Esophagus squamous epithelium (tissue), 5 donors: ENCODE measurements around the gene STAT5B. TPM values are rescaled to one million over a fixed set of nuclear protein-coding genes. Genes with fewer than 3 reads are reported as not detected.
A peak's percentile ranks its signal among the peaks of the same experiment; 100 is the strongest.

Experiments
- DNase-seq: peaks from one replicate; lab custom pipeline; 2025; lab: John Stamatoyannopoulos, UW
- H3K27ac ChIP-seq, 4 donors: fragments of 200-600 bp; sonication (generic); one replicate each; pipeline ENCODE4 v1.5.1; 2016 to 2019; ENCODE audit warnings: mild to moderate bottlenecking in 1 of 4
- H3K27me3 ChIP-seq, 4 donors: fragments of 200-600 bp; sonication (generic); 1 replicate in 3 of 4; 2 replicates in 1 of 4; pipeline versions ENCODE4 v1.5.1 to v1.6.0; 2017 to 2021; ENCODE audit warnings: antibody characterized with exemption in 1 of 4
- H3K36me3 ChIP-seq, 3 donors: fragments of 200-600 bp; sonication (generic); one replicate each; pipeline ENCODE4 v1.5.1; 2016 to 2019
- H3K4me1 ChIP-seq, 3 donors: fragments of 200-600 bp; sonication (generic); one replicate each; pipeline ENCODE4 v1.5.1; 2017 to 2019
- H3K4me3 ChIP-seq, 4 donors: fragments of 200-600 bp; sonication (generic); 1 replicate in 3 of 4; 2 replicates in 1 of 4; pipeline ENCODE4 v1.5.1; 2016 to 2019; ENCODE audit warnings: mild to moderate bottlenecking in 2 of 4, moderate library complexity in 1 of 4
- H3K9me3 ChIP-seq, 3 donors: fragments of 200-600 bp; sonication (generic); one replicate each; pipeline ENCODE4 v1.5.1; 2016 to 2019
- POLR2A ChIP-seq, 4 donors: fragments of 450-650 bp; IDR thresholded peaks; one replicate each; pipeline ENCODE4 v1.6.1; 2017; ENCODE audit warnings: antibody characterized with exemption in 4 of 4, mild to moderate bottlenecking in 4 of 4, moderate library complexity in 3 of 4
- WGBS, 2 donors: methylation state at CpG; one replicate each; pipeline ENCODE4 v1.1.5; 2018; 5-methylcytosine and 5-hydroxymethylcytosine counted together
- intact Hi-C: fragments of 100-400 bp; cut with DNase I; formaldehyde crosslinking; loops from one replicate; pipeline ENCODE4 v1.15.0; 2022
- total RNA-seq, 4 donors: library from RNA; depleted of rRNA; stranded (reverse); fragments of >200 nt; gene quantifications; one replicate each; pipeline ENCODE4 v1.1.0, GENCODE V29; 2016
- TF ChIP-seq, protein P1 (sequence below), 6 experiments: fragments of 450-650 bp in 4 of 6; fragments of 200-600 bp in 2 of 6; sonication (generic) in 2 of 6; IDR thresholded peaks; one replicate each; pipeline ENCODE4 v1.5.1; 2016 to 2019; ENCODE audit warnings: antibody characterized with exemption in 6 of 6, mild to moderate bottlenecking in 4 of 6, moderate library complexity in 4 of 6
- donor health status: DM: yes; HTN: yes; CAD: no.

STAT5B gene
- total RNA-seq, 4 donors from 2014 or later = 17.9 to 57.6 (median 19.5) TPM

DNA sequence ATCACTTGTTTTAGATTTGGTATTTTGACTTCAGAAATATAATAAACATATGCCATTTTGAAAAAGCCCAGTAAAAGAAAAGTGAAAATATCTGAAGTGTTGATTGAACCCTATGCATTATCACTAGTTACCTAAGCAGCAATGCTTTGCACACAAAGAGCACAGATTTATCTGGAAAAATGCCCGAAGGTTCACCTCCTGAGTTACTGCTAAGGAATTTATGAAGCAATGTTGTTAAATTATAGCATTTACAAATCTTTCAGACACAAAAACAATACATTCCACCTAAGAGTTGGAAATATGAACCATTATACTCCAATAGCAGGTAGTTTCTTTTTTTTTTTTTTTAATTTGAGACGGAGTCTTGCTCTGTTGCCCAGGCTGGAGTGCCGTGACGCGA lies 43.0 kb downstream of the STAT5B start:
- Histone ChIP-seq H3K27ac (no peak overlapping the region), H3K4me1 (peaks cover 0 to 8% (median under 1%) of the 10 kb centered on the region in 3 donors), H3K36me3 (peaks cover 0 to 25% (median 0%) of the 10 kb centered on the region in 3 donors), H3K4me3 (no peak overlapping the region), H3K27me3 (no peaks in the 10 kb centered on the region), H3K9me3 (no peaks in the 10 kb centered on the region)
- WGBS, 2 donors = 87% methylated on average over 5 of the region's 5 CpGs
- TF ChIP-seq, protein P1, sequence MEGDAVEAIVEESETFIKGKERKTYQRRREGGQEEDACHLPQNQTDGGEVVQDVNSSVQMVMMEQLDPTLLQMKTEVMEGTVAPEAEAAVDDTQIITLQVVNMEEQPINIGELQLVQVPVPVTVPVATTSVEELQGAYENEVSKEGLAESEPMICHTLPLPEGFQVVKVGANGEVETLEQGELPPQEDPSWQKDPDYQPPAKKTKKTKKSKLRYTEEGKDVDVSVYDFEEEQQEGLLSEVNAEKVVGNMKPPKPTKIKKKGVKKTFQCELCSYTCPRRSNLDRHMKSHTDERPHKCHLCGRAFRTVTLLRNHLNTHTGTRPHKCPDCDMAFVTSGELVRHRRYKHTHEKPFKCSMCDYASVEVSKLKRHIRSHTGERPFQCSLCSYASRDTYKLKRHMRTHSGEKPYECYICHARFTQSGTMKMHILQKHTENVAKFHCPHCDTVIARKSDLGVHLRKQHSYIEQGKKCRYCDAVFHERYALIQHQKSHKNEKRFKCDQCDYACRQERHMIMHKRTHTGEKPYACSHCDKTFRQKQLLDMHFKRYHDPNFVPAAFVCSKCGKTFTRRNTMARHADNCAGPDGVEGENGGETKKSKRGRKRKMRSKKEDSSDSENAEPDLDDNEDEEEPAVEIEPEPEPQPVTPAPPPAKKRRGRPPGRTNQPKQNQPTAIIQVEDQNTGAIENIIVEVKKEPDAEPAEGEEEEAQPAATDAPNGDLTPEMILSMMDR (IDR thresholded peaks at IDR 0.05) = no peak
- TF ChIP-seq POLR2A (IDR thresholded peaks at IDR 0.05) = no peak
- intact Hi-C loops = no loop called here
- DNase-seq = no peak

DNA sequence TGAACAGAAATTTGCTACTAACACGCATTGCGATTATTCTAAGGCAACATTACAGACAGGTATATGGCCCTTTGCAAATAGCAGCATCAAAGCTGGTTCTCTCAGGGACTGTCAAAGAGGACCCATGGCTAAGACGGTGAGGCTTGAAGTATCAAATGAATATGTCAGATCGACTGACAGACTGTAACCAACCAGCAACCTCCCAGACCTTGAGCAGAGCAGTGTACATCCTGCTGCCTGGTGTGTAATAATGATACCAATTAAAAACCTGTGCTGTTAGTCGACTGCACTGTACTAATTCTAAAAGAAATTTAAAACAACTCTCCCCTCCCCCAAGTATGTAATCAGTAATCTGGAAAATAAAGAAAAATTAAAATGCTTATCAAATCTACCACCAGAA lies 46.0 kb downstream of the STAT5B start:
- DNase-seq = no peak
- 80 to 88% methylated on average over 5 of the region's 5 CpGs for WGBS, 2 donors
- intact Hi-C loops = no loop called here
- no peak overlapping the region for H3K27ac ChIP-seq
- no peak overlapping the region for H3K4me3 ChIP-seq
- H3K4me1 ChIP-seq = peaks cover 0 to 19% (median 8%) of the 10 kb centered on the region in 3 donors
- TF ChIP-seq POLR2A (IDR thresholded peaks at IDR 0.05) = no peak
- TF ChIP-seq, protein P1 (IDR thresholded peaks at IDR 0.05) = no peak
- H3K36me3 ChIP-seq = peaks cover 0 to 41% (median 0%) of the 10 kb centered on the region in 3 donors
- no peaks in the 10 kb centered on the region for H3K9me3 ChIP-seq
- no peaks in the 10 kb centered on the region for H3K27me3 ChIP-seq

DNA sequence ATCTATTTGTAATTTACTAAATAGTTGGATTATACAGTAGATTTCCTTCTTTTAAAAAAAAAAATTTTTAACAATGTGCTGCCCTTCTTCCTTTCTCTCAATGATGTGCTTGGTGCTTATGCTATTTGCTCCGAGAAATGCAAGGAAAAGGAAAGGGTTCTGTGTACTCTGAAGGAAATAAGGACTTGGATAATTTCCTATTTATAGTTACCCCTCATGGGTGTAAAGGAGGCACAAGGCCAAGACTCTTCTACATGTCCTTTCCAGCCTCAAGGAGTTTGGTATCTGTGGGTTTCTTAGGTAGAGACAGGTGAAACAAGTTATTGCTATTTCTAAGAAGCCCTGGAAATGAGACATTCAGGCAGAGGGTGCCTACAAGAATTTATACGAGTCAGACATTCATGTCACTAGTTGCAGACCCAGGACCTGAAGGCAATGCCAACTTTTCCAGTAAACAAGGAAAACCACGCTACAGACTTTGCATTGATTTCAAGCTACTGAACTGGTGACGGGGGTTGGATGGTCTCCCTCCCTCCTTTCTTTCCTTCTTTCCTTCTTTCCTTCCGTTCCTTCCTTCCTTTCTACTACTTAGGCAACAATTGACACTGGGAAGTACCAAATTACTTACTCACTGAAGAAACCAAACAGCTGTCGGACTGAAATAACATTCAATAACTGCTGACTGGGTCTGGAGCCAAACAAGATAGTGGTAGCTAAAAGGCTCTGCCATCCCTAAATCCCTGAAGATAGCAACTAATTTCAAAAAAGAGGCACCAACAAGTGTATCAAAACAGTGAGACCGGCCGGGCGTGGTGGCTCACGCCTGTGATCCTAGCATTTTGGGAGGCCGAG lies 48.1 kb downstream of the STAT5B start:
- no peaks in the 10 kb centered on the region for H3K9me3 ChIP-seq
- H3K27me3 ChIP-seq = no peaks in the 10 kb centered on the region
- no peak overlapping the region for H3K4me3 ChIP-seq
- DNase-seq = no peak
- intact Hi-C loops = no loop called here
- peaks cover 0 to 63% (median 12%) of the 10 kb centered on the region in 3 donors for H3K36me3 ChIP-seq
- TF ChIP-seq POLR2A (IDR thresholded peaks at IDR 0.05) = no peak
- TF ChIP-seq, protein P1 (IDR thresholded peaks at IDR 0.05) = no peak
- peak overlapping the region in 3 of 4 donors; percentile 4 to 43 (median 13) for H3K27ac ChIP-seq
- WGBS, 2 donors = 55 to 60% methylated on average over 11 of the region's 11 CpGs
- peaks cover 0 to 19% (median 8%) of the 10 kb centered on the region in 3 donors for H3K4me1 ChIP-seq

DNA sequence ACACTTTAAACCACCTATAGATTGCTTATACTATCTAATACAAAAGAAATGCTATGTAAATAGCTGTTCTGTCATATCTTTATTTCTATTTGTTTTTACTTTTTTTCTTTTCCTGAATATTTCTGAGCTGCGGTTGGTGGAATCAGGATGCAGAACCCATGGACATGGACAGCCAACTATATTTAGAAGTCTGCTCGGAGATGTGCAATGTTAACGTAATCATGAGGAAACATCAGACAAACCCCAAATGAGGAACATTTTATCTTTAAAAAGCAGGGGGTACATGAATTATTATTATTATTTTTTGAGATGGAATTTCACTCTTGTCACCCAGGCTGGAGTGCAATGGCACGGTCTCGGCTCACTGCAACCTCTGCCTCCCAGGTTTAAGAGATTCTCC lies 50.5 kb downstream of the STAT5B start:
- no peak overlapping the region for H3K4me3 ChIP-seq
- no peak for DNase-seq
- intact Hi-C loops = no loop called here
- H3K27me3 ChIP-seq = no peaks in the 10 kb centered on the region
- H3K27ac ChIP-seq = no peak overlapping the region
- 82 to 95% methylated on average over 5 of the region's 5 CpGs for WGBS, 2 donors
- peaks cover 0 to 76% (median 12%) of the 10 kb centered on the region in 3 donors for H3K36me3 ChIP-seq
- TF ChIP-seq, protein P1 (IDR thresholded peaks at IDR 0.05) = no peak
- no peak for TF ChIP-seq POLR2A (IDR thresholded peaks at IDR 0.05)
- peaks cover 0 to 19% (median 8%) of the 10 kb centered on the region in 3 donors for H3K4me1 ChIP-seq
- H3K9me3 ChIP-seq = no peaks in the 10 kb centered on the region

DNA sequence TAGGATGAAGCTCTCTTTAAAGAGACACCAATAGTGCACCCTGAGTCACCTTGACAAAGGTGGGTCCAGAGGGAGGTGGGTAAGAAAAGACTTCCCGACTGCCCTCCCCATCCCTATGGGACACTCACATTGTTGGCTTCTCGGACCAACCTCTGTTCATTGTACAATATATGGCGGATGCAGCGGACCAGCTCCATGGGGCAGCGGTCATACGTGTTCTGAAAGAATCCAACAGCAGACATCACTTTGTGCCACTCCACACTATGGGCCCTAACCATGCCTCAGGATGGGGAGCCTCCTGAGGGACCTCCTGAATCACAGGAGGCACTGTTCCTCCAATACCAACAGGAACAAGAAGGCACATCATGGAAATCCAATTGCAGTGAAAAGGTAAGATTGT lies 51.5 kb downstream of the STAT5B start:
- intact Hi-C loops = no loop called here
- no peak for DNase-seq
- Histone ChIP-seq H3K27ac (no peak overlapping the region), H3K36me3 (peaks cover 0 to 78% (median 12%) of the 10 kb centered on the region in 3 donors), H3K4me1 (peaks cover 0 to 19% (median 8%) of the 10 kb centered on the region in 3 donors), H3K27me3 (no peaks in the 10 kb centered on the region), H3K4me3 (no peak overlapping the region), H3K9me3 (no peaks in the 10 kb centered on the region)
- WGBS, 2 donors = 93 to 95% methylated on average over 6 of the region's 6 CpGs
- TF ChIP-seq, protein P1 (IDR thresholded peaks at IDR 0.05) = no peak
- TF ChIP-seq POLR2A (IDR thresholded peaks at IDR 0.05) = no peak
